HTR-8/SVneo (cell line): ENCODE measurements around the gene AMOTL1.

Experiments
- DNase-seq: peaks from one replicate; pipeline ENCODE4 v3.0.0; 2011; ENCODE audit warnings: low spot score, mixed read lengths; ENCODE audit not compliant: insufficient read length
- FAIRE-seq: peaks from 2 replicates; lab custom pipeline; 2011; peaks lifted over from hg19 to GRCh38; lab: Jason Lieb, UNC

The AMOTL1 gene

DNA sequence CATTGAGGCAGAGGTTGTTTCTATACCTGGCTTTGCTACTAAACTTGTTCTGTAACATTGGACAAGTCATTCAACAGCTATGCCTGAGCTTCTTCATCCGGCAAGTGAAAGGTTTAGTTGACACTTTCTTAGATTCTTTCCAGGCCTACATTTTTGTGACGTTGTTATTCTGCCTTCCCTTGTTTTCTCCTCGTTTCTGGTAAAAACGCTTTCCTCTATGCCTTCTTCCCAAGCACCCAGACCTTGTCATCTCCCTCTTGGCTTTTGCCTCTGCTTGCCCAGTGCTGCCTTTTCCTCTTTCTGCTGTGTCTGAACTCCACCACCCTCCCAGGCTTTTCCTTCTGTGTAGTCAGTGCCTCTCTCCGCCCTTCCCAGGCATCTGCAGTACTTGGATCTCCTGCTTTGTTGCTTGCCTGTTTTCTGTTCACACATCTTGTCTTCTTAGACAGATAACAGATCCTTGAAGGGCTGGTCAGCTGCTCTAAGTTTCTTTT lies 1.4 kb upstream of the AMOTL1 start:
- no peak for DNase-seq
- FAIRE-seq, result no peak

DNA sequence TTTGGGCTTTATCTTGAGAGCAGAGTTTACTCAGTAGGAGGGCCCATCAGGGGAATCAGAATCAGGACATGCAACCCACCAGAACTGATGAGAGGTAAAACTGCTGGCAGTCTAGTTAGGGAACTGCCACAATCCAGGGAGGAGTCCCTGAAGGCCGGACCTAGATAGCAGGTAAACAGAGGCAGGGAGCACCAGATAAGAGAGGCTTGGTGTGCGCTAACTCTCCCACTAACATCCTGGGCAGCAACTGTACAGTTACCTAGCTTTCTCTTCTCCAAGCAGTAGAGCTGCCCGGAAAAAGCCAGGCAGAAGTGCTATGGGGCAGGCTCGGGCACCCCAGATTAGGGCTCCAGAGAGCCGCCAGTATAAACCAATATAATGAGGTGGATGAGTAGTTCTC lies 865 bp upstream of the AMOTL1 start:
- FAIRE-seq (no peak), DNase-seq (no peak)

DNA sequence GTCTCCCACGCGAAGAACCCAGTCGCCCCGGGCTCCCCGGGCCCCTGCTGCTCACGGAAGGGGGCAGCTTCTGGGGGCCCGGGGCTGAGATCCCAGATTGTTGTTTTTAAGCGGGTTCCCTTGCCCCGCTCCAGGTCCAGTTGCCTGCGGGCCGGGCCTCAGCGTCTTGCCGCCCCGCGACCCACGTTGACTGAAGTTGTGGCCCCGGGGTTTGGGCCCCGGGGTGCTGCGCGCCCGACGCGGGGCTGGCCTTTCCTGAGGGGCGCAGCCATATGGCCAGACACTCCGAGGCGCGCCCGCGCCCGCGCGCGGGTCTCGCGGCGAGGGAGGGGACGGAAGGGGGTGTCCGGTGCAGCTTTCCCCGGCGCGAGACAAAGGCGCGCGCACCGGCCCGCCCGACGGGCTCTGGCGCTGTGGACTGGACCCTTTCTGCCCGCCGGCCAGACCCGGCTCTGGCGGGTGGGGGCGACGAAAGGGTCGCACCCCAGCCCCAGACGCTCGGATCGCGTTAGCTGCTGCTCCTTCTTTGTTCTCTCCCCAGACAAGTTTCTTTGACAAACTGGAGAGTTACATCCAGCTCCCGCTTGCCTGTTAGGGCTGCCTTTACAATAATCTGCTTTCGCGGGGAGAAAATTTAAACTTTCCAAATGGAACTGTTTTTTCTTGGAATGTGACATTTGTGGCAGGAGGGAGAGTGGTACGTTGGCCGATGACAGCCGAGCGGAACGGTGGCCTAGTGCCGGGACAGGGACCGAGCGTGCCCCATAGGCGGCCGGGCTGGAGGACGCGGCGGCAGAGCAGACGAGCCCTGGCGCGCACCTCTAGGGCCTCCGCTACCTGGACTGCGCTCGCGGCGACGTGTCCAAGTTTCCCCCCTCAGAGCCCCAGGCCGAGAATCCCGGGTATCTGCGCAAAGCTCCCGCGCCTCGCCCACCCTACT lies 716 bp downstream of the AMOTL1 start:
- FAIRE-seq (no peak), DNase-seq (no peak)

DNA sequence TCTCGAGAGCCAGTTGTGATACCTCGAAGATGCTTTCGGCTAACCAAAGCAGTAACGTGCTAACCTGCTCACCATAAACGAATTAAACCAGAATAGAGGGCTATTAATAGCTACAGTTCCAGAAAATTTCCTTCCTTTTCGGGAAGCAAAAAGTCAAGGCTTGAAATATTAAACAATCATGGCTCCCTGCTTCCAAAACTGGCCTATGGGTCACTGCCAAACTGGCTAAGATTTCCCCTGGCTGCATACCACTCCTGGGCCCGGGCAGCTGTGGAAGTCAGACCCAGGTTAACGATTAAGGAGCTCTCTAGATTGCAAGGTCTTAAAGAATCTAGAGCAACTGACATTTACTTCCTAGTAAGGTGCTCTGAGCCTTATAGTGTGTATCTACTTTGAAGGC lies 1.7 kb downstream of the AMOTL1 start:
- FAIRE-seq, result no peak

DNA sequence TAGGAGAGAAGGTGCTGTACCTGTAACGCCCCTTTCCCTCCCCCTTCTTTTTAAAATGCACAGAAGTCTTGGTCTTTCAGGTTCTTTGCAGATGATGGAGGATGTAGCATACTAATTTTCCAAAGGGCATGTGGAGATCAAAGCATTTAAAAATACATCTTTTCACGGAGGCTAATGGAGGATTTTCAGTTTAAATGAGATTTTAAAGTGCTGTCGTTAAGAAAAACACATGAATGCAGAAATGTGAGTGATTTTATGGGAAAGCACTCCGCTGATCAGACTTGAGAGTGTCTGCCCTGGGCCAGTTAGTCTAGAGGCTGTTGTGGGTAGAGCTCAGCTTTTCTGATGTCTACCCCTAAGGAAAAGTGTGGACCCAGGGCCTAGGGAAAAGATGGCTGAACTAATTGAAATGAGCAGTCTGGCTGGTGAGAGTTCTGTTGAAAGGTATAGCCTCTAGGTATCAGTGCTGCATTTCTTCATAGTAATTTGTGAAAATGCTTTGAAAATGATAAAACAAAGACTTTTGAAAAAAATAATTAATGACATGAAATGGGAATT lies 2.5 kb downstream of the AMOTL1 start:
- no peak for DNase-seq
- FAIRE-seq, result no peak

More for the DNA sequence above, 1.7 kb downstream of the AMOTL1 start:
- no peak for DNase-seq

DNA sequence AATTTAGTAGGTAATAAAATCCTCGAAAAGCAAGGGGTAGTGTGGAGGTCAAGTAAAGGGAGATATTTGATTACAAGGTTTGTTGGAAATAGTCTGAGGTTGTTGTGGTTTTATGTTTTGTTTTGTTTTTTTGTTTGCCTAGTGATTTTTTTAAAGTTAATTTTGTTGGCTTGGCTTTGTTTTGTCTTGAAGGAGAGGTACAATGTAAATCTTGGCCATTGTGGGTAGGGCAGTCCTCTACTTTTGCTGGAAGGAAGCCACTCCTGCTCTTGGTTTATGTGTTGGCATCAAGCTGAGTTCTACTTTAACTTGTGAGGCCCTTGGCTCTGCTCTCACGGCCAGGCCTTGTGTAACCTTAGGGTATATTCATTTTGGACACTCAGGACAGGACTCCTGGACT lies 3.2 kb downstream of the AMOTL1 start:
- DNase-seq (no peak), FAIRE-seq (no peak)

DNA sequence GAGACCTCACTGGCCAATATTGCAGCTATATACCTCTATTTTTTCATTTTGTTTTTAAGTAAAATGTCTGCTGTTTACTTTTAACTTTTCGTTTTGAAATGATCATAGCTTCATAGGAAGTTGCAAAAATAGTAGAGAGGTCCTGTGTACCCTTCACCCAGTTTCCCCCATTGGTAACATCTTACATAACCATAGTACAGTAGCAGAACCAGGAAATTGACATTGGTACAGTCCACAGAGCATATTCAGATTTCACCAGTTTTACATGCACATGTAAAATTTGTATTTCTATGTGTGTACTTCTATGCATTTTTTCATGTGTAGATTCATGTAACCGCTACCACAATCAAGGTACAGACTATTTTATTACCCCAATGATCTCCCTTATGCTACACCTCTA lies 3.8 kb downstream of the AMOTL1 start:
- no peak for FAIRE-seq

DNA sequence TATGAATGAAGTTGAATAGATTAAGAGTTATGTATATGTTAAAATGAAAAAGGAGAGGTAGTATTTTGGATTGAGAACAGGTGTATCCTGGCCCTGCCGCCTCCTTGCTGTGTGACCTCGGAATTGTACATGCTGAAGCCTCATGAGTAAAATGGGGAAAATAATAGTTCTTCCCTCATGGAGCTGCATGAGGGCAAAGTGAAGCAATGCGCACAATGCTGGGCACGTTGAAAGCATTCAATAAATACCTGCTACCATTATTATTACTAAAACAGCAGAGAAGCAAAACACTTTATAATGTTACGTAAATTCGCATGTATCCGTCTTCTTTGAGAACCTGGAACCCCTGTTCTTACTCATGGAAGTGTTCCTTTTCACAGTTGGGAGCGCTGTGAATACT lies 5.7 kb downstream of the AMOTL1 start:
- FAIRE-seq, result no peak
- DNase-seq, result no peak

More for the DNA sequence above, 3.8 kb downstream of the AMOTL1 start:
- DNase-seq, result no peak

DNA sequence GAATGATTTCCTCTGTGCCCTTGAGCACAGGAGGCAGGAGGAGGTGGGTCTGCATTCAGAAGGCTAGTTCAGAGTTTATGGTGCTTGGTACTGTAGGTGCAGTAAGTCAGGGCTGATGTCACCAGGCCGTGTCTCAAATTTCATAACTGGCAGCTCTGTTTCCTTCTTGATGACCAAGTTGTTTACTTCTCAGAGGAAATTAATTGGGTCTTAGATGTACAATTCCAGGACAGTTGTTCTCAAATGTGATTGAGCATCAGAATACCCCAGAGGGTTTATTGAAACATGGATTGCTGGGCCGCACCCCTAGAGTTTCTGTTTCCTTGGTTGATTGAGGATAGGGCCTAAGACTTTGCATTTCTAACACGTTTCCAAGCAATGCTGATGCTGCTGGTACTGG lies 6.2 kb downstream of the AMOTL1 start:
- DNase-seq (no peak), FAIRE-seq (peak; percentile 38)

DNA sequence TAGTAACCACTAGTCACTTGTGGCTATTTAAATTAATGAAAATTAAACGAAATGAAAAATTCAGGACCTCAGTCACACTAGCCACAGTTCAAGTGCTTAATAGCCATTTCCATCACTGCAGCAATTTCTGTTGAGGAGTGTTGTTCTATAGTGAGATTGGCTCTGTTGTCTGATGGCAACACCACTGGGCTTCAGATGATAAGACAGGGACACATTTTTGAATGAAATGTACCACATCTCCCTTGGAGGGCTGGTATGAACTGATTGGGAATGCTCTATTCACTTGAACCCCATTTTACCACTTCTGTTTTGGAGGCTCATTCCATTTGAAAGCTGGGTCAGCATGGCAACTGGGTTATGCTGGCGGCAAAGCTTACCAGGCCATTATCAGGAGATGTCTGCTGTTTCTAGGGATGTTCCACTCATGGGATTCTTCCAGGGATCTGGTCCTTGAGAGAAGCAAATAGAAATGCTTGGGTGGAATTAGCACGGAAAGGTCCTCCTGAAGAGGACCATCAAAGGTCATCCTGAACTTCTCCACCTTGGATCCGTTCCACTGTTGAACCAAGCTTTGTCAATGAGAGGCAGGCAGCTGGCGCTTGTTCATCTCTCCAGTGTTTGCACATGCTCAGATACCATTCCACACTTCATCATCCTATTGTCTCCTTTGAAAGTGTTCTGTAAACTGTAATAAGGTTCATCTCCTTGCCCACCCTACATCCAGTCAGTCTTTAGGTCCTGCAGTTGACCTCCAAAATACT lies 7.6 kb downstream of the AMOTL1 start:
- no peak for FAIRE-seq
- no peak for DNase-seq

DNA sequence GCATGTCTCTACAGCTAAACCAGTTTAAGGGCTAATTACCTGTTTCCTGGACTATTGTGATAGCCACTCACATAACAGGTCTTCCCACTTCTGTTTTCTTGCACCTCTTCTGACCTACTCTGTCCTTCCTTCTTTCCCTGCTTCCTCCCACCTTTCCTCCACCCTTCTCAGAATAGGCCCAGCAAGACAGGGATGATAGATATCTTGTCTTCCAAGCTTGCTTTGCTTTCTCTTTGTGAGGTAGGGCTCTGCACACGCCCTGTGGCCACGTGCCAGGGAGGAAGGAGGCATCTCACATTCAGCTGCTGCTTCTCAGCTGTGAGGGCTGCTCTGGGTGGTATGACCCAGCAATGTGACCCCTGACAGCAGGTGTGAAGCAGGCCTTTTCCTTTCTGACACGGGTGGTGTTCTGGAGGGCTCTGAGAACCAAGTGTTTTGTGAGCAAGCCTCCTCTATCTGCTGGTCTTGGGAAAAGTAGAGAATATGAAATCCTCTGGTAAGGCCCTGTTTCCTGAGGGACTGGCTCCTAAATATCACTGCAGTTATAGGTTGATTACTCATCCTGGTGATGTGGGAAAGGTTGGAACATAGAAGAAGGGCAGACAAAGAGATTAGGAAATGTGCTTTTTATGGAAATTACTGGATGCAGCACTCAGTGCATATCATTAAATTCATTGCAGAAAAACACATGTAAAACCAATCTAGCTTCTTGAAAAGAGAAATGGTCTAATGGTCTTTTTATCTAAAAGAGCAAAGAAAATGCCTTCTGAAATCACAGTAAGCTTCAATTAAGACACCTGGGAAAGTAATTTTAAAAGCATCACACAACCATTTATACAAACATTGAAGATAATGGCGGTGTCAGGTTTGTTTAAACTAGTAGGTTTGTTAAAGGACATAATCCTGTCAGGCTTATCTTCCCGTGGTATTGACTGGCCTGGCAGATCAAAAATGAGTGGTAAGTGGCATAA lies 8.5 kb downstream of the AMOTL1 start:
- no peak for DNase-seq
- FAIRE-seq, result no peak

DNA sequence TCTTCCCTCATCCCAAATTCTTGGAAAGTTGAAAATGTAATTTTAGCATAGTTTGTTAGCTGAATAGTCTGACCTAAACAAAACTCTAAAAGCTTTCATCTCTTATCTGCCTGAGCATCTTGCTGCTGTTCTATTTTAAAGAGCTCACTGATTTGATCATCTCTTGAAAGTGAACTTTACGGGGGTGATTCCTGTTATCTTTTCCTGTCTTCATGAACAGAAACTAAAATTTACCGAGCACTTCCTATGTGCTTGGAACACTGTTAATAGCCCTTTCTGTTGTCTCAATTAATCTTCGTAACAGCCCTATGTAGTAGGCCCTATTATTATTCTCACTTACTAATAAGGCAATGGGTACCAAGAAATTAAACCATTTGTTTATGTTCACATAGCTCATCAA lies 12.3 kb downstream of the AMOTL1 start:
- no peak for FAIRE-seq
- DNase-seq, result no peak

DNA sequence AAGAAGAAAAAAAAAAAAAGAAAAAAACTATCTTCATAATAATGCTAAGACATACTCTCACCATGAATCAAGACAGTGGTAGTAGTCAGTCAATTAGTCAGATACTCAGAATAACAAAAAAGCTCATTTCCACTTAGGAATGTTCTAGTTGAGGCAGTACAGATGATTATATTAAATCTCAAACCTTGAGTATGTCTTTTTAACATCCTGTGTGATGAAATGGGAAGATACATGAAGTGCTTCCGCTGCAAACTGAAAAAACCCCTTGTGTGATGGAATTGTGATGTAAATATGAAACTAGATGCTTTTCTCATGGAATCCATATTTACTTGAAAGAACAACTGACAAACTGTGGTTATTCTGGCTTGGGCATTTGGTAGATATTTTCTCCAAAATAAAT lies 13.7 kb downstream of the AMOTL1 start:
- FAIRE-seq, result no peak
- DNase-seq, result no peak

DNA sequence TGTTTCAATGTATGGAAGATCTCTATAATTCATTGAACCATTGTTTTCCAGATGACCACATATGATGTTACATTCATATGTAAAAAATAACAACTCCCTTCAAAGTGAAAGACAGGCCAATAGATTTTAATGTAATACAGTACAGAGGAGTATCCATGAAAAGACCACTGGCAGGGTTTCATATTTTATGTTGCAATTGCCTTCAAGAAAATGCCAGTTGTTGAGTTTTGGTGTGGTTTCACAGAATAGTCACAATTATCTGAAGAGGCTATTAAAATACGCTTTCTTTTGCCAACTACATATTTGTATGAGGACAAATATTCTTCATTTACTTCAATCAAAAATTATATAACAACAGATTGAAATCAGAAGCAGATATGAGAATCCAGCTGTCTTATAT lies 14.3 kb downstream of the AMOTL1 start:
- no peak for DNase-seq
- FAIRE-seq, result no peak

DNA sequence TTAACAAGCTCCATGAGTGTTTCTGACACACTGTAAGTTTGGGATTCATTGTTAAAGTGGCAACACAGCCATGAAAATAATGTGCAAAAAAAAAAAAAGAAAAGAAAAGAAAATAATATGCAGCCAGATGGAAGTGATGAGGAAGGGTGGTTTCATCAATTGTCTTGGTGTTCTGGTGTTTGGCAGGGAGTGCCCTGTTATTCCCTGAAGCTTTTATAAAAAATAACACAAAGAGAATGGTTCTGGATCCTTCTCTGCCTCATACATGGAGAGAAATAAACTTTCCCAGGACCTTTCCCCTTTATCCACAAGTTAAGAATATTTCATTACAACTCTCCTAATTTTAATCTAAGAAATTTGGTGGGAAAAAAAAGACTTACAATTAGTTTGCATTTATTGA lies 16.7 kb downstream of the AMOTL1 start:
- FAIRE-seq (no peak), DNase-seq (no peak)

DNA sequence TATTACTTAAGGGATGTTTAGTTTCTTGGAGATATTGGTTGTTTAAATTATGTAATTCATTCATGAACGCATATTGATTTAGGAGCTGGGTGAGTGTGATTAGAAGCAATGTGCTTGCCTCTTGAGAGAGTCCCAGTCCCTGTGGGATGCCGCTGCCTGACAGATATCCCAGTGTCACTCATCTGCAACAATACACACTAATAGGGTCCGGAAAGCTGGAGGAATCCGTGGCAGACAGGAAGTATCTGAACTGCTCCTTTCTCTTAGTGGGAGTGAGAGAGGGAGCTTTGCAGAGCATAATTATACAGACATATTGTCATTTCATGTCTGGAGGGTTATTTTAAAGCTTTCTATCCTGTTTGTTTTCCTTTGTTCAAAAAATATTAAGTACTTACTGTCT lies 17.4 kb downstream of the AMOTL1 start:
- no peak for FAIRE-seq

DNA sequence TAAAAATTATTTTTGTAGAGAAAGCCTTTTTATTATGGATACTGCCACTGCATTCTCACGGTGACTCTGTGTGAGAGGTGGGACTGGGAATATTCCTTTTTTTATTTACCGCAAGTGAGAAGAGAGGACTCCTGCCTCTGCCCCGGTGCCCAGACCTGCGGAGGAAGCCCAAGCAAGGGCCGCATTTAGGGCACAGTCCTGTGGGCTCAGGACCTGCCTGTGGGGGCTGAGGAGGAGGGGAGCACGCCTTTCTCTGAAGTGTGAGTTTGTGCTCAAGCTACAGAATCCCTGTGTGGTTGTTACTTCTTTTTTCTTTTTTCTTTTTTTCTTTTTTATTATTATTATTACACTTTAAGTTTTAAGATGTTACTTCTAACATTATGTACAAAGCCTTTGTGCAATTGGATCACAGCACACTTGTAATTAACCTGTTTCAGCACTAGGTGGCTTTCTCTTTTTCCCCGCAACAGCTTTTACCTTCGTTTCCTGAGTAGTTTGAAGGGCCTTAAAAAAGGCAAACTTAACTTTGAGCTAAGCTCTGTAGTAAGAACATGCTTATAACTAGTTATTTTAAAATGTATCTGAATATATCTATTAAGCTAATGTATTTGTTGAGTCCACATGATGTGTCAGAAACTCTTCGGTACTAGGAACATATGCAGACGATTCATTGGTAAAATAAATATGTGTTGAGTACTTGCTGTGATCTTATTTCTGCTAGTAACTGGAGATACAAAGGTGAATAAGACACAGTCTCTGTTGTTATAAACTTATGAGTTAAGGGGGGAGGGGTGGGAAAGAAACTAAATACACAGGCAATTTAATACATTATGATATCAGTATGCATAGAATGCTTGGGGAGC lies 18.3 kb downstream of the AMOTL1 start:
- DNase-seq (no peak), FAIRE-seq (no peak)

More for the DNA sequence above, 17.4 kb downstream of the AMOTL1 start:
- DNase-seq, result no peak

DNA sequence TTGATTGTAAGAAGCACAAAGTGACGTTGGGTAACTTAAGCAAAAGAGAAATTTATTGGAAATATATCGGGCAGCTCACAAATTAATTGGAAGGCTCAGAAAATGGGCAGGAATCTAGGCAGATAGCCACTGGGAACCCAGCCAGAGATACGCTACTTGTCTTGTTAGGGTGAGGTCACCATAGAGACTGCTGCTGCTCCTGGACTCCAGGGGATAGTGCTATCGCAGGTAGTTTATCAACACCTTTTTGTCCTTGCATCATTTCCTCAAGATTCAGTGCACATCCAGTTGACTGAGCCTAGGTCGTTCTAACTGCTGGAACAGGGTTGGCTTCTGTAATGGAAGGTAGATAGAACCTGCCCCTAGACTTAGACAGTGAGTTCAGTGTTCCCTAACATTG lies 19.6 kb downstream of the AMOTL1 start:
- no peak for FAIRE-seq
- no peak for DNase-seq

DNA sequence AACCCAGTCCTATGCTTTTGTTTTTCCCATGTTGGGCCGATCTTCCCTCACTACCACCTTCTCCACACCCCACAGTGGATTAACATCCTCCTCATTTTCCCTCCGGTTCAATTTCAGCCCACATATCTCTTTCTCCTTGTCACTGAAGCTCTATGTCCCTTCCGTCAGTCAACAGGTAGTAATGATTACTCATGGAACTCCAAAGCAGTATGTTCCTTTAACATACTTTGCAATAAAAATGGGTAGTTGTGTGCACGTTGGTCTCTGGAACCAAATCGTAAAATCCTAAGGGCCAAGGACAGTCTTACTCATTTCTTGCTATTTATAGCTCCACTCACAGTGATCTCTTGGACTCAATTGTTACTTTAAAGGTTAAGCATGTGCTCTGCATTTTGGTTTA lies 20.2 kb downstream of the AMOTL1 start:
- DNase-seq (no peak), FAIRE-seq (no peak)
